H1 (cell line): ENCODE data around the gene PLXNA4. TPM values are rescaled to one million over a fixed set of nuclear protein-coding genes. Genes with fewer than 3 reads are reported as not detected.

Experiments
- CTCF ChIA-PET: fragments of 300-600 bp; sonication (Branson Sonifier 250); formaldehyde crosslinking; loops from one replicate; lab custom pipeline; 2021; ENCODE audit not compliant: partially characterized antibody; lab: Charles Lee
- POLR2A ChIA-PET: fragments of 300-600 bp; sonication (Branson Sonifier 250); formaldehyde crosslinking; loops from one replicate; lab custom pipeline; 2021; ENCODE audit warnings: inconsistent platforms; ENCODE audit not compliant: partially characterized antibody; lab: Charles Lee
- DNase-seq, 2 experiments: peaks; one replicate each; pipeline versions ENCODE4 v3.0.0 to v3.0.0-alpha.2; 2010 to 2022; ENCODE audit warnings: low spot score in 2 of 2, low read depth in 1 of 2, mixed read lengths in 1 of 2
- FAIRE-seq: peaks from 2 replicates; lab custom pipeline; 2011; peaks lifted over from hg19 to GRCh38; lab: Jason Lieb, UNC
- H2AFZ ChIP-seq: 2 replicates; pipeline ENCODE4 v1.8.1; 2012; ENCODE audit warnings: low read length, inconsistent platforms
- H2AK5ac ChIP-seq: 2 replicates; pipeline ENCODE4 v1.6.1; 2013; ENCODE audit warnings: low read depth, low read length
- H2BK120ac ChIP-seq: replicated peaks from 2 replicates; pipeline ENCODE3; 2013; ENCODE audit warnings: low read depth, low read length, inconsistent platforms
- H2BK12ac ChIP-seq: 2 replicates; pipeline ENCODE4 v1.6.1; 2013; ENCODE audit warnings: low read depth, low read length
- H2BK15ac ChIP-seq: 2 replicates; pipeline ENCODE4 v1.6.1; 2013; ENCODE audit warnings: low read length
- H2BK20ac ChIP-seq: 2 replicates; pipeline ENCODE4 v1.6.1; 2013; ENCODE audit warnings: low read length
- H2BK5ac ChIP-seq: 2 replicates; pipeline ENCODE4 v1.6.1; 2013; ENCODE audit warnings: low read depth, low read length
- H3K14ac ChIP-seq: 2 replicates; pipeline ENCODE4 v1.6.1; 2013; ENCODE audit warnings: inconsistent platforms; ENCODE audit not compliant: insufficient read length
- H3K18ac ChIP-seq: 2 replicates; pipeline ENCODE4 v1.6.1; 2013; ENCODE audit warnings: low read length; ENCODE audit errors: extremely low read depth
- H3K23ac ChIP-seq: 2 replicates; pipeline ENCODE4 v1.6.1; 2013; ENCODE audit warnings: inconsistent platforms; ENCODE audit not compliant: insufficient read length
- H3K23me2 ChIP-seq: 2 replicates; pipeline ENCODE4 v1.6.1; 2013; ENCODE audit warnings: low read depth, low read length
- H3K27ac ChIP-seq: 2 replicates; pipeline ENCODE4 v1.6.1; 2011; ENCODE audit warnings: low read depth, low read length, inconsistent platforms
- H3K27me3 ChIP-seq, 4 experiments: replicated peaks in 1 of 4; 1 replicate in 1 of 4; 2 replicates in 3 of 4; pipeline versions ENCODE4 v1.6.1 to v1.8.1; 2011 to 2013; ENCODE audit warnings: low read length in 3 of 4, mild to moderate bottlenecking in 3 of 4, inconsistent platforms in 2 of 4, mixed read lengths in 2 of 4, moderate library complexity in 1 of 4; ENCODE audit not compliant: control insufficient read depth in 3 of 4, insufficient read depth in 3 of 4; ENCODE audit errors: extremely low read depth in 1 of 4
- H3K36me3 ChIP-seq, 4 experiments: 2 replicates each; pipeline versions ENCODE4 v1.6.1 to v1.8.1; 2011 to 2013; ENCODE audit warnings: mild to moderate bottlenecking in 4 of 4, low read length in 3 of 4, moderate library complexity in 2 of 4, control low read depth in 1 of 4, inconsistent platforms in 1 of 4; ENCODE audit not compliant: insufficient read depth in 4 of 4, control insufficient read depth in 2 of 4
- H3K4ac ChIP-seq: replicated peaks from 2 replicates; pipeline ENCODE3; 2013; ENCODE audit warnings: low read length, low read depth, mixed read lengths, inconsistent platforms; ENCODE audit not compliant: insufficient read length
- H3K4me1 ChIP-seq, 4 experiments: replicated peaks in 1 of 4; 1 replicate in 1 of 4; 2 replicates in 3 of 4; pipeline versions ENCODE4 v1.6.1 to v1.8.1; 2011 to 2013; ENCODE audit warnings: low read length in 3 of 4, inconsistent platforms in 2 of 4, mixed read lengths in 1 of 4; ENCODE audit not compliant: insufficient read depth in 4 of 4, control insufficient read depth in 3 of 4
- H3K4me2 ChIP-seq, 2 experiments: 2 replicates each; pipeline versions ENCODE4 v1.6.1 to v1.8.1; 2011 to 2013; ENCODE audit warnings: low read depth in 2 of 2, low read length in 2 of 2, control low read depth in 1 of 2, inconsistent platforms in 1 of 2, mild to moderate bottlenecking in 1 of 2; ENCODE audit not compliant: insufficient read depth in 1 of 2
- H3K4me3 ChIP-seq, 4 experiments: fragments of 200-600, 300-600 bp in 1 of 4; sonication (generic), shearing (Covaris generic), sonication (Bioruptor Twin) in 1 of 4; 2 replicates each; pipeline versions ENCODE4 v1.5.1 to v1.8.1; 2011 to 2016; ENCODE audit warnings: low read length in 4 of 4, low read depth in 3 of 4, control low read depth in 2 of 4, inconsistent platforms in 2 of 4, mild to moderate bottlenecking in 2 of 4, mixed read lengths in 1 of 4, moderate library complexity in 1 of 4; ENCODE audit not compliant: insufficient read depth in 2 of 4; ENCODE audit errors: extremely low read depth in 1 of 4
- H3K56ac ChIP-seq: replicated peaks from 2 replicates; pipeline ENCODE3; 2013; ENCODE audit warnings: low read depth, mild to moderate bottlenecking, mixed read lengths, low read length, inconsistent platforms; ENCODE audit not compliant: insufficient read length
- H3K79me1 ChIP-seq: 2 replicates; pipeline ENCODE4 v1.6.1; 2013; ENCODE audit warnings: low read depth, low read length, control low read depth
- H3K79me2 ChIP-seq, 2 experiments: 2 replicates each; pipeline versions ENCODE4 v1.6.1 to v1.8.1; 2012 to 2013; ENCODE audit warnings: low read length in 2 of 2, mild to moderate bottlenecking in 2 of 2, inconsistent platforms in 1 of 2; ENCODE audit not compliant: insufficient read depth in 2 of 2, control insufficient read depth in 1 of 2
- H3K9ac ChIP-seq, 4 experiments: replicated peaks in 1 of 4; 1 replicate in 1 of 4; 2 replicates in 3 of 4; pipeline versions ENCODE4 v1.6.1 to v1.8.1; 2011 to 2013; ENCODE audit warnings: low read depth in 3 of 4, low read length in 3 of 4, control low read depth in 2 of 4, mild to moderate bottlenecking in 2 of 4, moderate library complexity in 2 of 4, inconsistent platforms in 1 of 4; ENCODE audit errors: extremely low read depth in 1 of 4
- H3K9me3 ChIP-seq, 2 experiments: 2 replicates each; pipeline versions ENCODE4 v1.6.1 to v1.8.1; 2012 to 2013; ENCODE audit warnings: mild to moderate bottlenecking in 2 of 2, moderate library complexity in 2 of 2, control low read depth in 1 of 2, inconsistent platforms in 1 of 2, low read depth in 1 of 2, low read length in 1 of 2, mixed read lengths in 1 of 2; ENCODE audit not compliant: insufficient read depth in 2 of 2
- H4K20me1 ChIP-seq, 2 experiments: replicated peaks in 1 of 2; 2 replicates each; pipeline versions ENCODE3 to v1.8.1; 2011 to 2013; ENCODE audit warnings: inconsistent platforms in 2 of 2, low read length in 2 of 2, mild to moderate bottlenecking in 1 of 2; ENCODE audit not compliant: insufficient read depth in 2 of 2, control insufficient read depth in 1 of 2
- H4K5ac ChIP-seq: 2 replicates; pipeline ENCODE4 v1.6.1; 2013; ENCODE audit warnings: low read length, low read depth, mixed read lengths, inconsistent platforms; ENCODE audit not compliant: insufficient read length
- H4K8ac ChIP-seq: 2 replicates; pipeline ENCODE4 v1.8.0; 2013; ENCODE audit warnings: mild to moderate bottlenecking, moderate library complexity, low read length, inconsistent platforms; ENCODE audit not compliant: insufficient read depth; ENCODE audit errors: extremely low read depth
- H4K91ac ChIP-seq: replicated peaks from 2 replicates; pipeline ENCODE3; 2013; ENCODE audit warnings: low read length, mixed read lengths, inconsistent platforms; ENCODE audit not compliant: insufficient read length
- CTBP2 ChIP-seq: IDR thresholded peaks from 2 replicates; pipeline ENCODE4 v1.7.0; 2011; ENCODE audit warnings: borderline replicate concordance, mild to moderate bottlenecking, moderate library complexity, mixed read lengths, low read length; ENCODE audit not compliant: insufficient read depth, insufficient read length
- E2F6 ChIP-seq: IDR thresholded peaks from 2 replicates; pipeline ENCODE4 v1.6.1; 2012; ENCODE audit warnings: inconsistent platforms
- EZH2 ChIP-seq: fragments of 200-600 bp; sonication (generic); IDR thresholded peaks from 2 replicates; pipeline ENCODE4 v1.7.1; 2012; ENCODE audit warnings: low read depth, mild to moderate bottlenecking, moderate library complexity, low read length, inconsistent platforms; ENCODE audit not compliant: severe bottlenecking
- NRF1 ChIP-seq: IDR thresholded peaks from 2 replicates; pipeline ENCODE4 v1.6.1; 2011; ENCODE audit warnings: mild to moderate bottlenecking, low read depth, low read length, improper control_type of control experiment
- RAD21 ChIP-seq, 2 experiments: IDR thresholded peaks in 1 of 2; conservative IDR thresholded peaks in 1 of 2; 2 replicates each; pipeline ENCODE4 v1.6.1; 2011; ENCODE audit warnings: low read depth in 2 of 2, low read length in 2 of 2, improper control_type of control experiment in 1 of 2, inconsistent platforms in 1 of 2, mild to moderate bottlenecking in 1 of 2, moderate library complexity in 1 of 2
- SIRT6 ChIP-seq: IDR thresholded peaks from one replicate; pipeline ENCODE4 v1.7.1; 2012; ENCODE audit warnings: low read length, inconsistent platforms
- WGBS, 2 experiments: shearing (Covaris generic) in 1 of 2; methylation state at CpG; one replicate each; pipeline versions ENCODE4 v1.1.6 to v1.1.7; 2013 to 2015; ENCODE audit warnings: low lambda C conversion rate in 2 of 2, mixed read lengths in 2 of 2, inconsistent platforms in 1 of 2, low coverage in 1 of 2, missing lambda C conversion rate in 1 of 2; ENCODE audit not compliant: insufficient replicate concordance in 2 of 2, insufficient coverage in 1 of 2, insufficient read length in 1 of 2; ENCODE audit errors: extremely low coverage in 1 of 2, missing lambda C conversion rate in 1 of 2; 5-methylcytosine and 5-hydroxymethylcytosine counted together
- polyA plus RNA-seq, 7 experiments: library from polyadenylated mRNA; depleted of rRNA in 3 of 7; stranded (reverse) in 5 of 7; unstranded in 2 of 7; fragments of >200 nt in 5 of 7; fragments of 200-250 nt in 2 of 7; gene quantifications; 1 replicate in 5 of 7; 2 replicates in 1 of 7; 4 replicates in 1 of 7; pipeline versions ENCODE4 v1.2.1 to v1.2.3, GENCODE V29; 2011 to 2013; ENCODE audit warnings: missing spikeins in 2 of 7, mixed read lengths in 2 of 7
- total RNA-seq: library from RNA; stranded (reverse); fragmentation: NEBNext Ultra II Directional; extraction: Animal tissue kit (Norgen Biotek cat#: 25700); gene quantifications from 2 replicates; pipeline ENCODE4 v1.2.1, GENCODE V29; 2021
- TF ChIP-seq, protein P1 (sequence below), 3 experiments: IDR thresholded peaks; 1 replicate in 2 of 3; 2 replicates in 1 of 3; pipeline versions ENCODE4 v1.5.1 to v1.6.1; 2011; ENCODE audit warnings: low read length in 3 of 3, mild to moderate bottlenecking in 3 of 3, inconsistent platforms in 2 of 3, low read depth in 1 of 3, moderate library complexity in 1 of 3; ENCODE audit not compliant: insufficient read depth in 1 of 3; ENCODE audit errors: control extremely low read depth in 1 of 3

The PLXNA4 gene
- total and polyA plus RNA-seq, 2 of the 8 experiments (the other 6 are each of a cell fraction or from before 2014, with no cell fraction given): 0.76 to 0.79 TPM

DNA sequence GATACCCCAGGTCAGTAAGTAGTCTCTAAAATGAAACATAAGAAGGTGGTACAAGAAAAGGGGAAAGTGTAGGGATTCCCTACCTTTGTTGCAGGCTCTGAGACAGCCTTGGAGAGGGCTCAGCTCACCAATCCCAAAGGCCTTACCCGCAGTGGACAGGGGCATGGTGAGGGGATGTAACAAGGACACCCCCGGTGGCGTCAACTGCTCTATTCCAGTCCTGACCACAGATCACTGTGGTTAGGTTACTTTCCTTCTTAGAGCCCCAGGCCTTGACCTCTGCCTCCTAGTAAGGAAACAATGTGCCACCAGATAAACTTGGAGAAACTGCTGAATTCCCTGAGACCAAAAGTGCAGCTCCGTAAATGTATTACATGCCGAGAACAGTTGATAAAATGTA is 17.5 kb downstream of the PLXNA4 start:
- Histone ChIP-seq H3K4me2 (no peak overlapping the region), H3K56ac (no peak overlapping the region), H4K91ac (no peak overlapping the region), H2BK5ac (no peak overlapping the region), H2BK15ac (no peak overlapping the region), H3K4me1 (no peaks in the 10 kb centered on the region), H3K36me3 (no peaks in the 10 kb centered on the region), H3K79me2 (no peaks in the 10 kb centered on the region), H3K9ac (no peak overlapping the region), H2BK12ac (no peak overlapping the region), H3K9me3 (no peaks in the 10 kb centered on the region), H3K23ac (no peak overlapping the region), H2AK5ac (no peak overlapping the region), H3K23me2 (peaks cover 3% of the 10 kb centered on the region; the same call in 1 of the 2 replicates), H4K5ac (no peak overlapping the region), H2BK120ac (no peak overlapping the region), H2BK20ac (no peak overlapping the region), H3K14ac (no peak overlapping the region), H3K27me3 (peaks cover 0 to 18% (median 11%) of the 10 kb centered on the region in 4 experiments; a peak in 6 of 7 replicates), H4K20me1 (no peaks in the 10 kb centered on the region), H3K18ac (no peak overlapping the region), H3K4ac (no peak overlapping the region), H2AFZ (no peak overlapping the region), H3K4me3 (no peak overlapping the region), H3K27ac (no peak overlapping the region), H3K79me1 (no peaks in the 10 kb centered on the region), H4K8ac (no peak overlapping the region)
- no peak for FAIRE-seq
- no peak for DNase-seq
- TF ChIP-seq, protein P1, sequence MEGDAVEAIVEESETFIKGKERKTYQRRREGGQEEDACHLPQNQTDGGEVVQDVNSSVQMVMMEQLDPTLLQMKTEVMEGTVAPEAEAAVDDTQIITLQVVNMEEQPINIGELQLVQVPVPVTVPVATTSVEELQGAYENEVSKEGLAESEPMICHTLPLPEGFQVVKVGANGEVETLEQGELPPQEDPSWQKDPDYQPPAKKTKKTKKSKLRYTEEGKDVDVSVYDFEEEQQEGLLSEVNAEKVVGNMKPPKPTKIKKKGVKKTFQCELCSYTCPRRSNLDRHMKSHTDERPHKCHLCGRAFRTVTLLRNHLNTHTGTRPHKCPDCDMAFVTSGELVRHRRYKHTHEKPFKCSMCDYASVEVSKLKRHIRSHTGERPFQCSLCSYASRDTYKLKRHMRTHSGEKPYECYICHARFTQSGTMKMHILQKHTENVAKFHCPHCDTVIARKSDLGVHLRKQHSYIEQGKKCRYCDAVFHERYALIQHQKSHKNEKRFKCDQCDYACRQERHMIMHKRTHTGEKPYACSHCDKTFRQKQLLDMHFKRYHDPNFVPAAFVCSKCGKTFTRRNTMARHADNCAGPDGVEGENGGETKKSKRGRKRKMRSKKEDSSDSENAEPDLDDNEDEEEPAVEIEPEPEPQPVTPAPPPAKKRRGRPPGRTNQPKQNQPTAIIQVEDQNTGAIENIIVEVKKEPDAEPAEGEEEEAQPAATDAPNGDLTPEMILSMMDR (IDR thresholded peaks at IDR 0.05; ENCODE audit: control extremely low read depth in 1 of 3, insufficient read depth in 1 of 3, low read depth in 1 of 3, low read length in 3 of 3): no peak
- TF ChIP-seq RAD21 (IDR thresholded peaks at IDR 0.05 in 1 of 2, conservative IDR thresholded peaks at IDR 0.05 in 1 of 2; ENCODE audit: low read depth in 2 of 2, low read length in 2 of 2): peak in 1 of 2 experiments; percentile 18; a peak in 2 of 4 replicates
- no peak for TF ChIP-seq EZH2
- TF ChIP-seq SIRT6: no peak
- TF ChIP-seq E2F6: no peak
- TF ChIP-seq NRF1: no peak
- no peak for TF ChIP-seq CTBP2
- WGBS, 2 experiments: 93% methylated on average over 5 of the region's 5 CpGs; no CpG with 5 or more reads in 1 of the 2 experiments
- ChIA-PET CTCF (interaction anchor here (0.9 to 2.2 kb wide), 14 partner anchors 8 to 648 kb away, joined by 3 to 7 read pairs (median 4); no protein-coding TSS in a partner anchor), POLR2A (no interaction called here)
